Measurements from ENCODE around the gene EEF1AKMT1. TPM values are rescaled to one million over a fixed set of nuclear protein-coding genes. Genes with fewer than 3 reads are reported as not detected.

Gene EEF1AKMT1
- total RNA-seq, 1 experiment from 2014 or later, result 6.1 TPM

DNA sequence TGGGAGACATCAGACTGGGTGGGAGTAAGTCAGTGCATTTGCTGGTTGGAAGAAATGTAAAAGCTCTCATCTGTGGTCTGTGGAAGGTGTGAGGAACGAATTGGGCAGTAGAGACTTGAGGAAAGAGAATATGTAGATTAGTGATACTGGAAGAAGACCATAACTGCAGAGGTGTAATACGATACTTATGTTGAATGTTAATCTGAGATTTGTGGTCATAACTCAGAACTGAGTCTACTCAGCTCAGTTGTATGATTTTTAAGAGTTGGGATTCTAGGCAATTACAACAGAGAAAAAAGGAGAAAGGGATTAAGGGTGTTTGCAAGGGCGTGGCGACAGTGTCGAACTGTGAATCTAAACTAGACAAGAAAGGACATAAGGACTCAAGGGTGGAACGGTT lies 73.5 kb downstream of the EEF1AKMT1 start:
- Histone ChIP-seq H4K20me1 (ENCODE audit: control insufficient read depth, insufficient read depth, insufficient read length) (no peaks in the 10 kb centered on the region), H2BK12ac (ENCODE audit: insufficient read length, low read depth, low read length) (no peak overlapping the region), H3K9ac (ENCODE audit: extremely low read depth, insufficient read length, low read length) (no peak overlapping the region), H2BK15ac (ENCODE audit: low read depth, low read length) (no peak overlapping the region), H4K91ac (ENCODE audit: insufficient read length, low read depth, low read length) (no peak overlapping the region), H3K23me2 (ENCODE audit: insufficient read length, low read depth, low read length, poor library complexity, severe bottlenecking) (peaks cover 9% of the 10 kb centered on the region), H4K5ac (ENCODE audit: insufficient read length, low read depth, low read length) (no peak overlapping the region), H3K4me1 (ENCODE audit: insufficient read depth, low read length) (no peaks in the 10 kb centered on the region), H3K79me1 (ENCODE audit: insufficient read depth, low read depth, low read length, poor library complexity, severe bottlenecking) (no peaks in the 10 kb centered on the region), H2BK120ac (ENCODE audit: low read depth, low read length, poor library complexity, severe bottlenecking) (no peak overlapping the region), H3K4ac (ENCODE audit: low read depth, low read length) (no peak overlapping the region), H3K56ac (ENCODE audit: insufficient read length, low read depth, low read length) (no peak overlapping the region), H3K23ac (ENCODE audit: insufficient read length, low read depth, low read length) (no peak overlapping the region), H2BK5ac (ENCODE audit: insufficient read length, low read length) (no peak overlapping the region), H2AFZ (ENCODE audit: low read length) (no peak overlapping the region), H3K14ac (ENCODE audit: insufficient read depth, low read length) (no peak overlapping the region), H3K27ac (ENCODE audit: insufficient read length, low read depth, low read length) (no peak overlapping the region), H3K27me3 (ENCODE audit: insufficient read depth, low read length) (peaks cover 6% of the 10 kb centered on the region; the same call in 1 of the 2 replicates), H3T11ph (ENCODE audit: low read length) (no peak overlapping the region), H3K4me2 (ENCODE audit: insufficient read depth, insufficient read length, low read length) (no peak overlapping the region), H2AK5ac (ENCODE audit: insufficient read length, low read length) (no peak overlapping the region), H3K79me2 (ENCODE audit: insufficient read depth, low read length) (no peaks in the 10 kb centered on the region), H2BK20ac (ENCODE audit: low read depth, low read length, poor library complexity, severe bottlenecking) (no peak overlapping the region), H3K9me3 (ENCODE audit: control insufficient read depth, low read depth, low read length) (no peaks in the 10 kb centered on the region), H3K18ac (ENCODE audit: insufficient read length, low read depth, low read length) (no peak overlapping the region), H4K8ac (replicated peaks; ENCODE audit: insufficient read length, low read depth, low read length) (no peak overlapping the region)
- H3K4me1 Mint-ChIP-seq, result peaks cover 13% of the 10 kb centered on the region in 2 experiments
- no peaks in the 10 kb centered on the region for H3K9me3 Mint-ChIP-seq
- no peak overlapping the region for H3K27ac Mint-ChIP-seq
- no peak overlapping the region for H3K4me3 Mint-ChIP-seq
- H3K36me3 Mint-ChIP-seq (ENCODE audit: insufficient read depth in 1 of 3, low read depth in 3 of 3), result no peaks in the 10 kb centered on the region; a peak in 1 of 7 replicates
- TF ChIP-seq, protein P1, sequence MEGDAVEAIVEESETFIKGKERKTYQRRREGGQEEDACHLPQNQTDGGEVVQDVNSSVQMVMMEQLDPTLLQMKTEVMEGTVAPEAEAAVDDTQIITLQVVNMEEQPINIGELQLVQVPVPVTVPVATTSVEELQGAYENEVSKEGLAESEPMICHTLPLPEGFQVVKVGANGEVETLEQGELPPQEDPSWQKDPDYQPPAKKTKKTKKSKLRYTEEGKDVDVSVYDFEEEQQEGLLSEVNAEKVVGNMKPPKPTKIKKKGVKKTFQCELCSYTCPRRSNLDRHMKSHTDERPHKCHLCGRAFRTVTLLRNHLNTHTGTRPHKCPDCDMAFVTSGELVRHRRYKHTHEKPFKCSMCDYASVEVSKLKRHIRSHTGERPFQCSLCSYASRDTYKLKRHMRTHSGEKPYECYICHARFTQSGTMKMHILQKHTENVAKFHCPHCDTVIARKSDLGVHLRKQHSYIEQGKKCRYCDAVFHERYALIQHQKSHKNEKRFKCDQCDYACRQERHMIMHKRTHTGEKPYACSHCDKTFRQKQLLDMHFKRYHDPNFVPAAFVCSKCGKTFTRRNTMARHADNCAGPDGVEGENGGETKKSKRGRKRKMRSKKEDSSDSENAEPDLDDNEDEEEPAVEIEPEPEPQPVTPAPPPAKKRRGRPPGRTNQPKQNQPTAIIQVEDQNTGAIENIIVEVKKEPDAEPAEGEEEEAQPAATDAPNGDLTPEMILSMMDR (conservative IDR thresholded peaks at IDR 0.05), result no peak
- peaks cover 40% of the 10 kb centered on the region for H3K27me3 Mint-ChIP-seq (ENCODE audit: low read depth)
- no peak for DNase-seq
- no CpG with 5 or more reads among the region's 6 CpGs for WGBS (ENCODE audit: extremely low coverage, insufficient read length, low lambda C conversion rate)

Measured in H9 (cell line).